Measurements from ENCODE around the gene CEP128. TPM values are rescaled to one million over a fixed set of nuclear protein-coding genes. Genes with fewer than 3 reads are reported as not detected.

The CEP128 gene
- total RNA-seq, 1 experiment from 2014 or later, result 12.0 TPM

DNA sequence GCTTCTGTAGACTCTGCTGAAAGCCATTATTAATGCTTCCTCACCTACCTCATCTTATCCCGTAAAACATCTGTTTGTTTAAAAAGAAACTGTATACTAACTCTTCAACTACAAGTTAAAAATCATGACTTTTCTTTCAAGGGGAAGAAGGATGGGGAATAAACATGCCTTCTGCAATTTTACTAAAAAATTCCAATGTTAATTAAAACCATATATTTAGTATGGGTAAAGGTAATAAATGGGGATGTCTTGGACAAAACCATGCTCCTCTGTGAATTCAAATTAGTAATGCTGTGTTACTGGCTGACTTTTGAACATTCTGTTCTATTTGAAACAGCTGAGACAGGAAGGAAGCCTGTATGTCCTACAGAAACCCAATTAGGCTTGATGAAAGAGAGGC is 419.1 kb downstream of the CEP128 start (continued):
- TF ChIP-seq TP53 (CRISPR knock-in tag; IDR thresholded peaks at IDR 0.05) (no peak), ZNF396 (CRISPR knock-in tag; IDR thresholded peaks at IDR 0.05; ENCODE audit: borderline replicate concordance) (no peak), HMGXB4 (CRISPR knock-in tag; IDR thresholded peaks at IDR 0.05) (no peak)
- TF ChIP-seq, protein P1, sequence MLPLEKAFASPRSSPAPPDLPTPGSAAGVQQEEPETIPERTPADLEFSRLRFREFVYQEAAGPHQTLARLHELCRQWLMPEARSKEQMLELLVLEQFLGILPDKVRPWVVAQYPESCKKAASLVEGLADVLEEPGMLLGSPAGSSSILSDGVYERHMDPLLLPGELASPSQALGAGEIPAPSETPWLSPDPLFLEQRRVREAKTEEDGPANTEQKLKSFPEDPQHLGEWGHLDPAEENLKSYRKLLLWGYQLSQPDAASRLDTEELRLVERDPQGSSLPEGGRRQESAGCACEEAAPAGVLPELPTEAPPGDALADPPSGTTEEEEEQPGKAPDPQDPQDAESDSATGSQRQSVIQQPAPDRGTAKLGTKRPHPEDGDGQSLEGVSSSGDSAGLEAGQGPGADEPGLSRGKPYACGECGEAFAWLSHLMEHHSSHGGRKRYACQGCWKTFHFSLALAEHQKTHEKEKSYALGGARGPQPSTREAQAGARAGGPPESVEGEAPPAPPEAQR (CRISPR knock-in tag; IDR thresholded peaks at IDR 0.05), result no peak
- TF ChIP-seq, protein P2, sequence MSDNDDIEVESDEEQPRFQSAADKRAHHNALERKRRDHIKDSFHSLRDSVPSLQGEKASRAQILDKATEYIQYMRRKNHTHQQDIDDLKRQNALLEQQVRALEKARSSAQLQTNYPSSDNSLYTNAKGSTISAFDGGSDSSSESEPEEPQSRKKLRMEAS (CRISPR knock-in tag; IDR thresholded peaks at IDR 0.05), result no peak

DNA sequence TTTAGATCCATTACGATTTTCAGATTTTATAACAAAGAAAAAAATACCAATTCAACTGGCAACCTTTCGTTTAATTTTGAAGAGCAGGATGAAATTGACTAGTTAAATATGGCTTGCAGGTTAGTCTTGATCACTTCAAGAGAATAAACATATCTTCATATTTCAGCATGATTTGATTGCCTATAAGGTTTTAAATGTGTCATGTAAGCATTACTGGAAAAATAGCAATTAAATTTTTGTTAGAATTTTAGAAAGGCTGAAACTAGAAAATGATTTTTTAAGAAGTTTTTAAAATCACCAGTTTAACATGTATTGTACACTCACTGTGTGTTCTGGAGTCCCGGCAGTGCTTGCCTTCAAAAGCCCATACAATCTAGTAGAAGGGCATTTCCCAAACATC is 420.1 kb downstream of the CEP128 start:
- ATAC-seq (no peak), DNase-seq (ENCODE audit: low spot score) (no peak)
- ChIA-PET POLR2A (no interaction called here), CTCF (no interaction called here)
- H3K4me3 Mint-ChIP-seq, result no peak overlapping the region
- peaks cover 3% of the 10 kb centered on the region; the same call in 1 of the 2 replicates for H3K36me3 Mint-ChIP-seq
- no peaks in the 10 kb centered on the region for H3K27me3 Mint-ChIP-seq (ENCODE audit: low read depth)
- peaks cover 4% of the 10 kb centered on the region; the same call in 1 of the 2 replicates for H3K9me3 Mint-ChIP-seq
- TF ChIP-seq JUN (CRISPR knock-in tag; IDR thresholded peaks at IDR 0.05) (no peak), NFE2L1 (CRISPR knock-in tag; IDR thresholded peaks at IDR 0.05) (no peak), MLX (CRISPR knock-in tag; IDR thresholded peaks at IDR 0.05) (no peak), KAT7 (CRISPR knock-in tag; IDR thresholded peaks at IDR 0.05; ENCODE audit: borderline replicate concordance) (no peak), SMAD4 (CRISPR knock-in tag; IDR thresholded peaks at IDR 0.05) (no peak), ZNF138 (CRISPR knock-in tag; conservative IDR thresholded peaks at IDR 0.05) (no peak), TP53 (CRISPR knock-in tag; IDR thresholded peaks at IDR 0.05) (no peak), HMGXB4 (CRISPR knock-in tag; IDR thresholded peaks at IDR 0.05) (no peak)
- no peaks in the 10 kb centered on the region for H3K4me1 Mint-ChIP-seq
- no peak overlapping the region for H3K27ac Mint-ChIP-seq

- Mint-ChIP-seq H3K27me3 (ENCODE audit: low read depth) (no peaks in the 10 kb centered on the region), H3K9me3 (peaks cover 18% of the 10 kb centered on the region), H3K4me1 (no peaks in the 10 kb centered on the region), H3K4me3 (no peak overlapping the region), H3K27ac (no peak overlapping the region), H3K36me3 (peaks cover 17% of the 10 kb centered on the region)
- DNase-seq (ENCODE audit: low spot score) (no peak), ATAC-seq (no peak)
- TF ChIP-seq E2F5 (CRISPR knock-in tag; IDR thresholded peaks at IDR 0.05), result no peak
- no peak for TF ChIP-seq FOXP4 (CRISPR knock-in tag; IDR thresholded peaks at IDR 0.05)
- no peak for TF ChIP-seq FOXJ3 (CRISPR knock-in tag; IDR thresholded peaks at IDR 0.05; ENCODE audit: borderline replicate concordance)
- no peak for TF ChIP-seq NR1H2 (CRISPR knock-in tag; IDR thresholded peaks at IDR 0.05)
- no peak for TF ChIP-seq USF2 (CRISPR knock-in tag; IDR thresholded peaks at IDR 0.05)
- TF ChIP-seq SOX15 (CRISPR knock-in tag; IDR thresholded peaks at IDR 0.05), result no peak
- POLR2A ChIA-PET, result no interaction called here
- CTCF ChIA-PET, result no interaction called here
Measured at GRCh38 chr14:80519002-80519401, 422.5 kb downstream of the CEP128 start.

All from WTC11 (cell line).